Esophagus squamous epithelium (tissue), 5 donors: ENCODE measurements around the gene MAP3K21. TPM values are rescaled to one million over a fixed set of nuclear protein-coding genes. Genes with fewer than 3 reads are reported as not detected.

Experiments
- DNase-seq: peaks from one replicate; lab custom pipeline; 2025; lab: John Stamatoyannopoulos, UW
- H3K27ac ChIP-seq, 4 donors: fragments of 200-600 bp; sonication (generic); one replicate each; pipeline ENCODE4 v1.5.1; 2016 to 2019; ENCODE audit warnings: mild to moderate bottlenecking in 1 of 4
- H3K27me3 ChIP-seq, 4 donors: fragments of 200-600 bp; sonication (generic); 1 replicate in 3 of 4; 2 replicates in 1 of 4; pipeline versions ENCODE4 v1.5.1 to v1.6.0; 2017 to 2021; ENCODE audit warnings: antibody characterized with exemption in 1 of 4
- H3K36me3 ChIP-seq, 3 donors: fragments of 200-600 bp; sonication (generic); one replicate each; pipeline ENCODE4 v1.5.1; 2016 to 2019
- H3K4me1 ChIP-seq, 3 donors: fragments of 200-600 bp; sonication (generic); one replicate each; pipeline ENCODE4 v1.5.1; 2017 to 2019
- H3K4me3 ChIP-seq, 4 donors: fragments of 200-600 bp; sonication (generic); 1 replicate in 3 of 4; 2 replicates in 1 of 4; pipeline ENCODE4 v1.5.1; 2016 to 2019; ENCODE audit warnings: mild to moderate bottlenecking in 2 of 4, moderate library complexity in 1 of 4
- H3K9me3 ChIP-seq, 3 donors: fragments of 200-600 bp; sonication (generic); one replicate each; pipeline ENCODE4 v1.5.1; 2016 to 2019
- POLR2A ChIP-seq, 4 donors: fragments of 450-650 bp; IDR thresholded peaks; one replicate each; pipeline ENCODE4 v1.6.1; 2017; ENCODE audit warnings: antibody characterized with exemption in 4 of 4, mild to moderate bottlenecking in 4 of 4, moderate library complexity in 3 of 4
- WGBS, 2 donors: methylation state at CpG; one replicate each; pipeline ENCODE4 v1.1.5; 2018; 5-methylcytosine and 5-hydroxymethylcytosine counted together
- intact Hi-C: fragments of 100-400 bp; cut with DNase I; formaldehyde crosslinking; loops from one replicate; pipeline ENCODE4 v1.15.0; 2022
- total RNA-seq, 4 donors: library from RNA; depleted of rRNA; stranded (reverse); fragments of >200 nt; gene quantifications; one replicate each; pipeline ENCODE4 v1.1.0, GENCODE V29; 2016
- TF ChIP-seq, protein P1 (sequence below), 6 experiments: fragments of 450-650 bp in 4 of 6; fragments of 200-600 bp in 2 of 6; sonication (generic) in 2 of 6; IDR thresholded peaks; one replicate each; pipeline ENCODE4 v1.5.1; 2016 to 2019; ENCODE audit warnings: antibody characterized with exemption in 6 of 6, mild to moderate bottlenecking in 4 of 6, moderate library complexity in 4 of 6
- donor health status: DM: yes; HTN: yes; CAD: no.

MAP3K21 gene
- total RNA-seq, 4 donors from 2014 or later, result 2.4 to 8.4 (median 4.8) TPM

DNA sequence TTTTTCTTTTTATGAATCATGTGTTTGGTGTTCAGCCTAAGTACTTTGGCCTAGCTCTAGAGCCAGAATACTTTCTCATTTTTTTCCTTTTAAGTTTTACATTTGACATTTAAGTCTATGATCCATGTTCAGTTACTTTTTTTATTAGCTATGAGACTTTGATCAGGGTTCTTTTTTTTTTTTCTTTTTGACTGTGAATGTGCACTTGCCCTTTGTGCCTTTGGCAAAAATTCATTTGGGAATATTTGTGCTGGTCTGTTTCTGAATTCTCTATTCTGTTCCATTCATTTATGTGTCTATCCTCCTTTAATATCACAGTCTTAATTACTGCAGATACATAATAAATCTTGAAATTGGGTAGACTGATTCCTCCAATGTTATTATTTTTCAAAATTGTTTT, 93.8 kb downstream of the MAP3K21 start:
- TF ChIP-seq, protein P1, sequence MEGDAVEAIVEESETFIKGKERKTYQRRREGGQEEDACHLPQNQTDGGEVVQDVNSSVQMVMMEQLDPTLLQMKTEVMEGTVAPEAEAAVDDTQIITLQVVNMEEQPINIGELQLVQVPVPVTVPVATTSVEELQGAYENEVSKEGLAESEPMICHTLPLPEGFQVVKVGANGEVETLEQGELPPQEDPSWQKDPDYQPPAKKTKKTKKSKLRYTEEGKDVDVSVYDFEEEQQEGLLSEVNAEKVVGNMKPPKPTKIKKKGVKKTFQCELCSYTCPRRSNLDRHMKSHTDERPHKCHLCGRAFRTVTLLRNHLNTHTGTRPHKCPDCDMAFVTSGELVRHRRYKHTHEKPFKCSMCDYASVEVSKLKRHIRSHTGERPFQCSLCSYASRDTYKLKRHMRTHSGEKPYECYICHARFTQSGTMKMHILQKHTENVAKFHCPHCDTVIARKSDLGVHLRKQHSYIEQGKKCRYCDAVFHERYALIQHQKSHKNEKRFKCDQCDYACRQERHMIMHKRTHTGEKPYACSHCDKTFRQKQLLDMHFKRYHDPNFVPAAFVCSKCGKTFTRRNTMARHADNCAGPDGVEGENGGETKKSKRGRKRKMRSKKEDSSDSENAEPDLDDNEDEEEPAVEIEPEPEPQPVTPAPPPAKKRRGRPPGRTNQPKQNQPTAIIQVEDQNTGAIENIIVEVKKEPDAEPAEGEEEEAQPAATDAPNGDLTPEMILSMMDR (IDR thresholded peaks at IDR 0.05), result no peak
- TF ChIP-seq POLR2A (IDR thresholded peaks at IDR 0.05), result no peak
- Histone ChIP-seq H3K9me3 (no peaks in the 10 kb centered on the region), H3K4me3 (no peak overlapping the region), H3K36me3 (no peaks in the 10 kb centered on the region), H3K4me1 (no peaks in the 10 kb centered on the region), H3K27me3 (peaks cover 0 to 6% (median 0%) of the 10 kb centered on the region in 4 donors), H3K27ac (no peak overlapping the region)
- intact Hi-C loops, result no loop called here
- no peak for DNase-seq

DNA sequence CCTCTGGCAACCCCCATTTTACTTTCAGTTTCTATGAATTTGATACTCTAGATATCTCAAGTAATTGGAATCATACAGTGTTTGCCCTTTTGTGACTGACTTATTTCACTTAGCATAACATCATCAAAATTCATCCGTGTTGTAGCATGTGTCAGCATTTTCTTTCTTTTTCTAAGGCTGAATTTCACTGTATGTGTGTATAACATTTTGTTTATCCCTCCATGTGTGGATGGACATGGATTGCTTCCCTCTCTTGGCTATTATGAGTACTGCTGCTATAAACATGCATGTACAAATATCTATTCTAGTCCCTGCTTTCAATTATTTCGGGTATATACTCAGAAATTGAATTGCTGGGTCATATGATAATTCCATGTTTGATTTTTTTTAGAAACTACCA, 97.3 kb downstream of the MAP3K21 start:
- H3K27me3 ChIP-seq, result peaks cover 0 to 20% (median 0%) of the 10 kb centered on the region in 4 donors
- H3K9me3 ChIP-seq, result no peaks in the 10 kb centered on the region
- 53 to 64% methylated on average over 2 of the region's 2 CpGs for WGBS, 2 donors
- no peaks in the 10 kb centered on the region for H3K4me1 ChIP-seq
- intact Hi-C loops, result no loop called here
- TF ChIP-seq, protein P1 (IDR thresholded peaks at IDR 0.05), result no peak
- DNase-seq, result no peak
- H3K36me3 ChIP-seq, result no peaks in the 10 kb centered on the region
- H3K4me3 ChIP-seq, result no peak overlapping the region
- H3K27ac ChIP-seq, result no peak overlapping the region

DNA sequence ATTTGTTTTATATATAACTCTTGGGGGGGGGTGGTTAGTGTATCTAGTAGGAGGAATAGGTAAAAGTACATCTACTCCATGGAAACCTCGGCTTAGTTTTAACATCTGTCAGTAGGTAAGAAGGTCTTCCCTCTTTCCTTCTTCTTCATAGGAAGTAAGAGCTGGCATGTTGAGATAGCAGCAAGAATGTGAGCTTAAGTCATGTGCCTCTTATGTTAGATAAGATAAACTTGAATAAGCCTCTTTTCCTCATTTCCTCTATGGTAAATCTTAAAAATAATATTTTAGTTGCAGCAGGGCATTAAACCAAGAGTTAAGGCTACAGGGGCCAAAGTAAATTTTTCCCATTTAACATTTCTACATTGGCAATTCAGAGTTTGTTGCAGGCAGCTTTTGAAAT, 100.4 kb downstream of the MAP3K21 start:
- no peaks in the 10 kb centered on the region for H3K9me3 ChIP-seq
- no peak for DNase-seq
- no peaks in the 10 kb centered on the region for H3K36me3 ChIP-seq
- no peak overlapping the region for H3K27ac ChIP-seq
- no peaks in the 10 kb centered on the region for H3K4me1 ChIP-seq
- 64 to 83% methylated on average over 1 of the region's 1 CpG for WGBS, 2 donors
- peaks cover 0 to 25% (median 0%) of the 10 kb centered on the region in 4 donors for H3K27me3 ChIP-seq
- no peak overlapping the region for H3K4me3 ChIP-seq
- TF ChIP-seq, protein P1 (IDR thresholded peaks at IDR 0.05), result no peak
- no peak for TF ChIP-seq POLR2A (IDR thresholded peaks at IDR 0.05)
- intact Hi-C loops, result no loop called here

DNA sequence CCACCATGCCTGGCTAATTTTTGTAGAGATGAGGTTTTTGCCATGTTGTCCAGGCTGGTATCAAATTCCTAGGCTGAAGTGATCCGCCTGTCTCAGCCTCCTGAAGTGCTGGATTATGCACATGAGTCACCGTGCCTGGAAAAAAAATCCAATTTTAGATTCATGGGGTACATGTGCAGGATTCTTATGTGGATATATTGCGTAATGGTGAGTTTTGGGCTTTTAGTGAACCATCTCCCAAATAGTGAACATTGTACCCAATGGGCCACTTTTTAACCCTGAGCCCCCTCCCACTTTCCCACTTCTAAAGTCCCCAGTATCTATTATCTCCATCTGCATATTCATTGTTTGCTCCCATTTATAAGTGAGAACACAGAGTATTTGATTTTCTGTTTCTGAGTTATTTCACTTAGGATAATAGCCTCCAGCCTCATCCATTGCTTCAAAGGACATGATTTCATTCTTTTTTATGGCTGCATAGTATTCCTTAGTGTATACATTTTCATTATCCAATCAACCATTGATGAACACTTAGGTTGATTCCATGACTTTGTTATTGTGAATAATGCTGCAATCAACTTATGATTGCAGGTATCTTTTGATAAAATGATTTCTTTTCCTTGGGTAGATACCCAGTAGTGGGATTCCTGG, 104.4 kb downstream of the MAP3K21 start:
- no peak overlapping the region for H3K4me3 ChIP-seq
- H3K4me1 ChIP-seq, result no peaks in the 10 kb centered on the region
- intact Hi-C loops, result no loop called here
- H3K27me3 ChIP-seq, result peaks cover 0 to 27% (median 0%) of the 10 kb centered on the region in 4 donors
- H3K27ac ChIP-seq, result no peak overlapping the region
- TF ChIP-seq, protein P1 (IDR thresholded peaks at IDR 0.05), result no peak
- no peak for TF ChIP-seq POLR2A (IDR thresholded peaks at IDR 0.05)
- no peaks in the 10 kb centered on the region for H3K36me3 ChIP-seq
- 73 to 90% methylated on average over 2 to 3 of the region's 3 CpGs for WGBS, 2 donors
- DNase-seq, result no peak
- H3K9me3 ChIP-seq, result no peaks in the 10 kb centered on the region

DNA sequence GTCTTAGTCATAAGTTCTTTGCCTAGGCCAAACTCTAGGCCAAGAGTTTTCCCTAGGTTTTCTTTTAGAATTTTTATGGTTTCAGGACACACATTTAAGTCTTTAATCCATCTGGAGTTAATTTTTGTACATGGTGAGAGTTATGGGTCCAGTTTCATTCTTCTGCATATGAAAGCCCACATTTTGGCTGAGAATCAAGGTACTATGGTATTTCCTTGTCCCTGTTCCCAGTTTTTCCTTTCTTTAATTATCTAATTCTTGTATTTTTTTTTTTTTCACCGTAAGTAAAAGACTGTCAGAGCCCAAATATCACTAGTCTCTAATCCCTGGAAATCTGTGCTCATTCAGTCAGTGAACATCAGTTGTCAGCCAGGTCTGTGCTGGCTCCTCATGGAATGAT, 105.4 kb downstream of the MAP3K21 start:
- Histone ChIP-seq H3K9me3 (no peaks in the 10 kb centered on the region), H3K27ac (no peak overlapping the region), H3K36me3 (no peaks in the 10 kb centered on the region), H3K4me1 (no peaks in the 10 kb centered on the region), H3K4me3 (no peak overlapping the region), H3K27me3 (peaks cover 0 to 24% (median 0%) of the 10 kb centered on the region in 4 donors)
- TF ChIP-seq, protein P1 (IDR thresholded peaks at IDR 0.05), result no peak
- no peak for TF ChIP-seq POLR2A (IDR thresholded peaks at IDR 0.05)
- intact Hi-C loops, result no loop called here
- WGBS, 2 donors, result 17 to 18% methylated on average over 1 of the region's 1 CpG
- DNase-seq, result no peak
